Measurements from ENCODE around the gene P4HTM.

The P4HTM gene

GRCh38 chr3:49023775-49024174, 33.7 kb downstream of the P4HTM start:
- H3K9me3 ChIP-seq (ENCODE audit: control insufficient read depth, insufficient read depth, low read depth, low read length), result no peaks in the 10 kb centered on the region

More at GRCh38 chr3:49023775-49024174, 33.7 kb downstream of the P4HTM start:
- Histone ChIP-seq H3K36me3 (ENCODE audit: control insufficient read depth in 2 of 2, insufficient read depth in 1 of 2, low read length in 2 of 2) (peaks cover 0 to 60% of the 10 kb centered on the region in 2 experiments; a peak in 2 of 3 replicates), H3K4me1 (ENCODE audit: control insufficient read depth, insufficient read depth, low read length) (no peaks in the 10 kb centered on the region), H3K27ac (ENCODE audit: extremely low read depth, low read depth, low read length) (no peak overlapping the region), H3K4me3 (ENCODE audit: low read depth, low read length) (no peak overlapping the region)
- ChIA-PET CTCF (interaction anchor here (0.6 to 1.1 kb wide), 2 partner anchors 109 to 301 kb away, joined by 3 to 4 read pairs; no protein-coding TSS in a partner anchor), POLR2A (interaction anchor here (10.4 kb wide), 1 partner anchor 16 kb away, joined by 141 read pairs; the partner anchor contains the start of gene WDR6)
- TF ChIP-seq ZNF37A (tag by site-specific recombination; IDR thresholded peaks at IDR 0.05) (no peak), ZFP41 (tag by site-specific recombination; IDR thresholded peaks at IDR 0.05; ENCODE audit: borderline replicate concordance) (no peak), ZNF639 (tag by site-specific recombination; IDR thresholded peaks at IDR 0.05) (no peak), BCL11A (tag by site-specific recombination; IDR thresholded peaks at IDR 0.05; ENCODE audit: low read depth) (no peak), ZSCAN4 (tag by site-specific recombination; IDR thresholded peaks at IDR 0.05) (no peak), ZNF184 (tag by site-specific recombination; IDR thresholded peaks at IDR 0.05) (no peak), ZBTB10 (tag by site-specific recombination; IDR thresholded peaks at IDR 0.05) (no peak), WT1 (tag by site-specific recombination; IDR thresholded peaks at IDR 0.05) (no peak), ZNF214 (tag by site-specific recombination; IDR thresholded peaks at IDR 0.05; ENCODE audit: borderline replicate concordance) (no peak), SCRT2 (tag by site-specific recombination; IDR thresholded peaks at IDR 0.05) (no peak), YY1 (tag by site-specific recombination; IDR thresholded peaks at IDR 0.05) (no peak), ZSCAN18 (tag by site-specific recombination; IDR thresholded peaks at IDR 0.05) (no peak), ZNF692 (tag by site-specific recombination; IDR thresholded peaks at IDR 0.05) (no peak), OSR2 (tag by site-specific recombination; IDR thresholded peaks at IDR 0.05) (no peak), ZNF596 (tag by site-specific recombination; IDR thresholded peaks at IDR 0.05) (no peak), ZNF302 (tag by site-specific recombination; IDR thresholded peaks at IDR 0.05; ENCODE audit: low read depth) (no peak), ZNF426 (tag by site-specific recombination; IDR thresholded peaks at IDR 0.05) (no peak), ZNF600 (tag by site-specific recombination; IDR thresholded peaks at IDR 0.05) (no peak)

Measured in HEK293 (cell line).